Jurkat, Clone E6-1 (cell line): Measurements from ENCODE around the gene C1QTNF5.
A peak's percentile ranks its signal among the peaks of the same experiment; 100 is the strongest.

Experiments used
- DNase-seq: peaks from one replicate; pipeline ENCODE4 v3.0.0-alpha.2; 2011; ENCODE audit warnings: low read depth, low spot score
- H3K4me3 ChIP-seq: 2 replicates; pipeline ENCODE4 v1.5.1; 2011; ENCODE audit warnings: mild to moderate bottlenecking, low read length, control low read depth, moderate library complexity

Gene C1QTNF5

DNA sequence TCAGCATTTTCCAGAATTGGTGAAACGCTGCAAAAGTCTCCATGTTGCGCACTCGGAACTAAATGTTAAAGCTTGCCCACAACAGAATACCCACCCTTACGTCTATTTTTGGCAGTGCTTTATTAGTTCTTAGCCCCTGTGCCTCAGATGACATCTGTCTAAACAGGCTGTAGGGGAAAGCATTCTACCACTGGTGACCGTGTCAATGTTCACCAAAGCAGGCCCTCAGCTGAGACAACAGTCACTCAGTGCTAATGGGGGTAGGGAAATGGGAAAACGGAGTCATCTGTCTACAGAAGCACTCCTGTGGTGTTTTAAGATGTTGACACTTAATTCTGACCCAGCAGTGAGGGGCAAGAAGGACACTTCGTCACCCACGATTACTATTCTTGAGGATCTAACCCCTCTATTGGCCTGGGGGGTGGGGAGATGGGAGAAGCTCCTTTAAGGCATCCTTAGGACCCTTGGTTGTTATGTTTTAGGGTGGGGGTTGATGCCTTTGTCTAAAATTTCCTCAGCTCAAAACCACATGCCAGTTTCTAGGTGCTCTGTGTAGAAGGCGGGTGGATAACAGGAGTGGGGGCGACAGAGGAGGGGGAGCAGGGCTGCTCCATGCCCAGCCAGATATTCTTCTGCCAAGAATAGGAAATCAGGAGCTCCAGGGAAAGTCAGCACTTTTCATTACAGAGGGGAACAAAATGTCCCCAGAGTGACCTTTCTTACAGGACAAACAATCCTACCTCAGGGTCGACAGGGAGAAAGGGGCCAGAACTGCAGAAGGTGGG lies 21.4 kb upstream of the C1QTNF5 start:
- H3K4me3 ChIP-seq = no peak overlapping the region
- DNase-seq = no peak

DNA sequence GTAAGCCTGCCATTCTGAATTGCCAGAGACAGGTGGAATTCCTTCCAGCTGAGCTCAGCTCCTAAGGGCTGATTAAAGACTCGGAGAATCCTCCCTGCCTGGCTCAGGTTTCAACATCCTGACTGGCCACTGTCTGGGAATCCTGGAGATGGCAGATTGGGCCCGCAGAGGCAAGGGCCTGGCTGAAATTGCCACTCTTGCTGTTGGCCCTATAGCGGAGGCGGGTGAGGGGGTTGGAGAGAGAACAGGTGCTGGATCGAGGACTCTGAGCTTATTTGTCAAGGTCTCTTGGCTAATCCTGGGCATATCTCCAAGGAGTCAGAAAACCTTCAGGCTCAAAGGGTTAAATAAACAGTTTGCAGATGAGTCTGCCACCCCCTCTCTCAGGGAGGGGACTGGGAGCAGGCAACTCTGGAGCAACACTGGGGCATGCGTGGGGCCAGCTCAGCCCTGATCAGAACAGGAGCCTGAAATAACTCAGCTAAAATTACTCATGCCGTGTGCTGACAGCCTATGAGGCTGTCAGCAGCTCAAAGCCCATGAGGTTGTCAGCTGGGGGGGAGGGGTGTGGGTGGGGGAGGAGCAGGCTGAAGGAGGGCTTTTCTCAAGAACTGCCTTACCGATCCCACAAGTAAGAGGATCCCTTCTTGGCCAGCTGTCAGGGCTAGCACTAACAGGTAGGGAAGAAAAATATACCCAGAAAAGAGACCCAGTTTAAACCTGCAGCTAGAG lies 20.5 kb upstream of the C1QTNF5 start:
- H3K4me3 ChIP-seq = no peak overlapping the region

DNA sequence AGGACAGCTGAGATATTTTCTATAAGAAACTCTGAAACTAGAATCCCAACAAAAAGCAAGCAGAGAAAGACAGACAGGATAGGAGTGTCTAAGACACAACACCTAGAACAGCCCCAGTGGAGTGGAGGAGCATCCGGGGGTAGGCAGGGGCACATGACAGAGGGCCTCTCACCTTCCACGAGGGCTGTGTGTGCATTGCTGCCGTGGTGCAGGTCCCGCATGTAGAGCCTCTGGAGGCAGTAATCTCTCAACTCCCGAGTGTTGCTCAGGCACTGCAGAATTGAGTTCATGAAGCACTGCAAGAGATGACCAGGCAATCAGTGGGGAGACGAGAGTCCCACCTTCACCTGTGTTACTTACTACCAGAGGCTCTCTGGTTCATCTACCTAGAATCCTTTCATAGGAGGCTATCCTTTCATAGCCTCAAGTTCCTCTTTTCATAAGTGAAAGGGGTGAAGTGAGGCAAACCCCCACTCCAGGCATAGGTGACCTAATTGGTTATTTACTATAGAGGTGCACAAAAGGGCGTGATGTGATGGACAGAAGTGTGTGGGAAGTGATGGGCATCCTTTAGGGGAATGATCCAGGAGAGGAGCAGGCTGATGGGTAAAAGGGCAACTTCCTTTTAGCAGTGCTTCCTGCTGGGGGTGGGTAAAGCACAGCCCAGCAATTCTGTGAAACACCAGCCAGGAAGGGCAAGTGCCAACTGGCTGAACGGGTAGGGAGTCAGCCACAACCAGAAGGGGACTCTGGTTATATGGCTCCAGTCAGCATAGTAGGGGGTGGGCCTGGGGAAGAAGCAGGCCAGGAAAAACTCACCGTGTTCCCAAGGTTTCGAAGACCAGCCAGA lies 18.9 kb upstream of the C1QTNF5 start:
- H3K4me3 ChIP-seq = no peak overlapping the region
- no peak for DNase-seq

More for the DNA sequence above, 20.5 kb upstream of the C1QTNF5 start:
- no peak for DNase-seq

DNA sequence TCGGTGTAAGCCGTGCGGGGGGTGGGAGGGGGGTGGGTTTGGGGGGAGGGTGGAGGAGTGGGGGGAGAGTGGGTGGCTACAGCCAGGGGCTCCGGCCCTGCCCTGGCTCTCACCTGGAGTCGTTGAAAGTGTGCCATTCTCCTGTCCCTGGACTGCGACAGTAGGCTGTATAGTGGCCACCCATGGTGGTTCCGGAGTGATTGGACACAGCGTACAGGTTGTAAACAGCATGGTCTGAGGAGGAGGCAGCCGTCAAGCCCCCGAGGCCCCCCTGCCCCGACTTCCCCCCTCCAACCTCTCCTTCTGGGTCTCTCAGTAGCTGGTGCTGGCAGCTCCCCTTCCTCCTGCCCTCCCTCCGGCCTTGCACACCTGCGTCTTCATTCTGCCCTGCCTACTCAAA lies 16.4 kb upstream of the C1QTNF5 start:
- DNase-seq = no peak
- H3K4me3 ChIP-seq = peak overlapping the region; percentile 73

DNA sequence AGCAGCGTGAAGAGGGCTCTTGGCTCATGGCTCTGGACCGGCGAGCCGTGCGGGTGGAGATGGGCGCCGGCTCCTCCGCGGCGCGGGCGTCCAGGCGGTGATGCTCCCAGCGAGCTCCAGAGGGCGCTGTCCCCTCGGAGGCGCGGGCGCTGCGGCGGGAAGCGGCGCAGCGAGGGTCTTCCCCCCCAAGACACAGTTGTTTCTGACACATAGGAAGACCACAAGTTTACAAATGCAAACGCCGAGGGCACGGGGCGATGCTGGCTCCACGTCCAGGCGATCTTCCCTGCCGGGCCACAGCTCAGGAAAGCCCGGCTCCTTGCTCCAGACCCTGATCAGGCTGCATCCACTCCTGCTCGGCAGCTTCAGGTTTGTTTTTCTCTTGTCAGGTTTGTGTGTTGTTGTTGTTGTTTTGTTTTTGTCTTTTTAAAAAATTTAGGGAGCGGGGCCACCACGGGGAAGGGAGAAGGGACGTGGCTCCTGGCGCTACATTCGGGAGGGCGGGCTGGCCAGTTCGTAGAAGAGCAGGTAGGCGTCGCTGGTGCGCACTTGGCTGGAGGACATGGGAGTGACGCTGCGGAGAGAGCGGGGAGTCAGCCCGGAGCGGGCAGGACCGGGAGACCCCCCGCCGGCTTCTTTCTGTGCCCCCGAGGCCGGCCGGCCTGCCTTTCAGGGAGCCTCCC lies 15.8 kb upstream of the C1QTNF5 start:
- peak overlapping the region; percentile 73 for H3K4me3 ChIP-seq
- DNase-seq = peak; percentile 46

DNA sequence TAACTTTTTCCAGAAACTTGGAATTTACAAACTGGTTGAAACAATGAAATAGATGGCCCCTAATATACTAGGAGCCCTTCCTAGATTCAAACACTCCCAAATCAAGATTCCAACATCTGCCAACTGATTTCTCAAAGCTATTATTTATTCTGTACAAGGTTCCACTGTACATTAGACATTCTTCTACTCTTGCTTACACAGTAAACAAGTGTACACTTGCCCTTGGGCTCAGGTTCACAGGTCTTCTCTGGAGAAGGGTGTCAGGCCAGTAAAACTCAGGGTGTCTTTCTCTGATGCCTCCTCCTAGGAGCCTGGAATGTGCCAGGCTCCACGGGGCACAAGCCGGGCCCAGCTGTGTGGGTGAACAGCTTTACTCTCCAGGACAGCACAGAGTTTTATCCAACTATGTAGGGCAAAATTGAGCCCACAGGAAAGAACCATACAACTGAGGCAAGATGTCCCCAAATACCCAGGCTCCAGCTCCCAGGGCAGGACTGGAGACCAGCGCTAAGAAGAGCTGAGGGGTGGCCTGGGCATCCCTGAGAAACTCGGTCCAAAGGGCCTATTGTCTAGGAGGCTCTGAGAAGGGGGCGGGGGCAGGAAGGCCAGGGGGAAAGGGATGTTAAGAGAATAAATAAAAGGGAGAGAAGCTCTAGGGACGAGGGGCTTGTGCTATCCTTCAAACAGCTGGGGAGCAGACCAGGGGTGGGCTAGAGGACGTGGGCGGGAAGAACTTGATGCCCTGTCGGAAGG lies 14.6 kb upstream of the C1QTNF5 start:
- DNase-seq = no peak
- H3K4me3 ChIP-seq = no peak overlapping the region

DNA sequence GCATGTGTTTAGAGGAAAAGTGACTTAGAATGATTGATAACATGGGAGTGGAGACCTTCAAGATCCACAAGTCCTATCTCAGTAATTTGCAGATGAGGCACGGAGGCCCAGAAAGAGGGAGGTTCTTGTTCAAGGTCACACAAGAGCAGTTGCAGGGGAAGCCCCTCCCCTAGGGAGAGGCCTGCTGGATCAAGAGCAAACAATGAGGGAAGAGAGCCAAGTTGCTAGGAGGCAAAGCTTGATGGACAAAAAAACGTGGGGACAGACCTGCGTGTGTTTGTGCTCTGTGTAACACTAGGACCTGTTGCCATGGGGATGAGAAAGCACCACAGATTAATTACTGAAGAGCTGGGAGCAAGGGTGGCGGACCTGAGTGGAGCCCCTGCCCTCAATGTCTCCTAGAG lies 12.2 kb upstream of the C1QTNF5 start:
- H3K4me3 ChIP-seq = no peak overlapping the region
- DNase-seq = no peak

DNA sequence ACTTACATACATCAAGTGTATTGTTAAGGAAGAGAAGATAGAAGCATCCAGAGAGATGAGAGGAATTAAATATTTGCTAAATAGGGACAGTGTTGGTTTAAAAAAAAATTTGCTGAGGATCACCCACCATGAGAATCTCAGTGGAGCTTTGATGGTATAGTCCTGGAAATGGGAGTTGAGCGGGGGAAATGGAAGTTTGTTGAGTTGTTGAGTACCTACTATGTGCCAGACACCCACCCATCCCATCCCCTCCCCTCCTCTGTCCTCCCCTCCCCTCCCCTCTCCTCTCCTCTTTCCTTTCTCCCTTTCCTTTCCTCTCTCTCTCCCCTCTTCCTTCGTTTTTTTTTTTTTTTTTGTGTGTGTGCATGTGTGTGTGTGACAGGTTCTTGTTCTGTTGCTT lies 10.5 kb upstream of the C1QTNF5 start:
- no peak overlapping the region for H3K4me3 ChIP-seq
- no peak for DNase-seq

DNA sequence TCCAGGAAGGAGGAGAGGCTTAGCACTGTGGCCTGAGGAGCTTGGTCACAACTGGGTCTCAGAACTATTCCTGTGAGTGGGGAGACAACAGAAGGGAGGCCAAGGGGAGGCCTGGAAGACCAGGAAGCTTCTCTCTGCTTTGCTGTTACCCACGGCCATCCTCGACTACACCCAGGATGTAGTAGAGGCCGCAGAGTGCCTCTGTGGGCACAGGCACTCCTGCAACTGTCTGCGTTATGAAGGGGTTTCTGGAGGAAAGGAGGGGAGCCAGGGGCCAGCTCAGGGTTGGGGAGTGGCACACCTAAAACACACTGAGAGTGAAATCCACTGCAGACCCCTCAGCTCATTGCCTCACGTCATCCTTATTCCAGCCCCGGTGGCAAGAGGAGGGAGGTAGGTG lies 9.6 kb upstream of the C1QTNF5 start:
- DNase-seq = no peak
- no peak overlapping the region for H3K4me3 ChIP-seq

DNA sequence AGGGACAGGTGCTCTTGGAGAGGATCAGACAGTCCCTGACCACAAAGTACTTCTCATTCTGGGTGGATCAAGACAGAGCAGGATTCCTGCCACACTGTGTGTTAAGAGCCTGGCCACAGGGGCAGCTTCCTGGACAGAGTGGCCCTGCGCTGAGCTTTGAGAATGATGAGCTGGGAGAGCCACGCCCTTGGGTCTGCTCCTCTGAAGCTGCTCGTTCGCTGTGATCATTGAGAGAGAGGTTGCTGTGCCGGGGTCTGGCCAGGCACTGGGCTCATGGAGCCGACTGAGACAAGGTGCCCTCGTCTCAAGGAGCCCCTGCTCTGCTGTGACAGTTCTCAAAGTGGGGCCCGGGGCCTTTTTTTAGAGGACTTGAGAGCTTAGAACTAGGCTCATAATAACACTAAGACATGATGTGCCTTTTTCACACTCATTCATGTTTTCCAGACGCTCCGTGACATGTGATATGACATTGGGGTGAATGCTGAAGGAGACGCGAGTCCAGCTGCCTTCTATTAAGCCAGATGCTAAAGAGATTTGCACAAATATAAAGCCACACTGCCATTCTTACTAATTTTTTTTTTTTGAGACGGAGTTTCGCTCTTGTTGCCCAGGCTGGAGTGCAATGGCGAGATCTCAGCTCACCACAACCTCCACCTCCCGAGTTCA lies 7.4 kb upstream of the C1QTNF5 start:
- H3K4me3 ChIP-seq = no peak overlapping the region
- no peak for DNase-seq

DNA sequence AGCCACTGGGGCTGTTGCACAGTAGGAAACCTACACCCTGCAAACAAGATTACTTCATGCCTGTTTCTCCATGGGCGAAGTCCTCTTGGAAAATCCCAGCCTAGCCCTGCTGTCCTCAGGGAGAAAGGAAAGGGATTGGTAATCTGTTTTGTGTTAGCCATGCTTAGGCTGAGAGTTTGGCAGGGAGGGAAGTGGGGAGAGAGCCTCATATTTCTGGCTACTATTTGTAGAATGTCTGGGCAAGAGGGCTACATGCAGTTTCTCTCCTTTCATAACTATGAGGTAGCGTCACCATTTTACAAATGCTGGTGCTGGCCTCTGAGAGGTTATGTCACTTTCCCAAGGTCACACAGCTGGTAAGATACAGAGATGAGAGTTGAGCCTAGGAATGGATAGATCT lies 6.6 kb upstream of the C1QTNF5 start:
- no peak overlapping the region for H3K4me3 ChIP-seq
- no peak for DNase-seq

DNA sequence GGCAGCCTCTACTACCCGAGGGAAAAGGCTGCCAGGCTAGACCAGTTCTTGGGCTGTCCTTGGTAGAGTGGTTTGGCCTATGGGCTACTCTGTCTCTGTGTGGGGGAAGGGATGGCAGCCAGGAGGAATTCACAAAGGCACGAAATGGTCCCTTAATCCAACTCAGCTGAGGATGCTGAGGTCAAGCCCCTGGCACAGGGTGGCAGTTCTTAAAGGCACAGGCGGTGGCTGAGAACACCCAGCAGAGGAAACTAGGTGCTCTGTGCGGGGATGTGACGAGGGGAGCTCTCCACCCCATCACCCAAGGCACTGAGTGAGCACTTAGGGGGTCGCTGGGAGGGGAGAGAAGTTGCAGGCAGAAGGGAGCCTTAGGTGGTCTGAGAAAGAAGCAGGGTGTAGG lies 5.9 kb upstream of the C1QTNF5 start, which contains the start of gene MFRP:
TSS of gene MFRP (minus strand) at position 101 of the 400 bp plus-strand sequence. CDS start 192 bp downstream, outside the sequence.
- DNase-seq = no peak
- H3K4me3 ChIP-seq = no peak within 1 kb of the TSS

DNA sequence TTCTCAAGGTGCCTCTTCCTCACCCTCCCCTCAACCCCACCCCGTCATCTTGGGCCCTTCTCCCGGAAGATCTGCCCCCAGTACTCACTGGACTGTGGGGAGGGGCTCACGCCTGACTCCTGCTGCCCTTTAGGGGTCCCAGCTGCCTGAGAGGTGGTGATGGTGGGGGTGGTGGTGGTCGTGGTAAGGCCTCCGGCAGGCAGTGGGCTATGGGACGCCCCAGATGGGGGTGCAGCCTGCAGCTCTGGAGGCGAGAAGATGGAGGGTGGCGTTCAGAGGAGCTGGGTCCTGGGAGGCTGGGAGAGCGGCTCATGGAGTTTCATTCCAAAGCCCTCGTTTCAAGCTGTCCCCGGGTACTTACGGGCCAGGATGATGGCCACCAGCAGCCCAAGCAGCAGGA lies 5.0 kb upstream of the C1QTNF5 start:
- H3K4me3 ChIP-seq = no peak overlapping the region
- no peak for DNase-seq

DNA sequence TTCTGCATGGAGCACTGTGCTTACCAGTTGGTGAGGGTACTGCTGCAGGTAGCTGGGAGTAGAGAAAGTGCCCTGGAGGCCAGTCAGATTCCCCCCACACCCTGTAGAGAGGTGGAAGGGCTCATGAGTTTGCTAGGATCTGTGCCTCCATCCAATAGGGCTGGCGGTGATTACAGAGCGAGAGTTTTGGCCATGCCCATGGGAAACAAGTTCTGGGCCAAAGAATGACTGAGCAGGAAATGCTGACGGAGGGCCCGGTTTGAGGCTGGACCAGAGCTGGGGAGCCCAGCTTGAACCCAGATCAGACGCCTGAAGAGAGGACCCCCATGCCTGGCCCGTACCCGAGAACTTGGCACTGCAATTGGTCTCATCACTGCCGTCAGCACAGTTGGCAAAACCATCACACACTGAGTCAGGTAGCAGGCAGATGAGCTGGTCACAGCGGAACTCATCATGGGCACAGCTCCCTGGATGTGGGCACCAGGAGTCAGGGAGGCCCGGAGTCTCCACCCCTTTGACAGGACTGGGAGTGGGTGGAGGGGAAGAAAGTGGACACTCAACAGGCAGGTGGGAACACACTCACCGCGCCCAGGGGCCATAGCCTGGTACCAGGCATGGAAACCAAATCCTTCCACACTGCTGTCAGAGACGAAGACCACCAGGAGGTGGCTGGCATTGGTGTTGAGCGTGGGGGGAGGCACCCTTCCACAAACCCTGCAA lies 3.8 kb upstream of the C1QTNF5 start:
- DNase-seq = no peak
- no peak overlapping the region for H3K4me3 ChIP-seq

DNA sequence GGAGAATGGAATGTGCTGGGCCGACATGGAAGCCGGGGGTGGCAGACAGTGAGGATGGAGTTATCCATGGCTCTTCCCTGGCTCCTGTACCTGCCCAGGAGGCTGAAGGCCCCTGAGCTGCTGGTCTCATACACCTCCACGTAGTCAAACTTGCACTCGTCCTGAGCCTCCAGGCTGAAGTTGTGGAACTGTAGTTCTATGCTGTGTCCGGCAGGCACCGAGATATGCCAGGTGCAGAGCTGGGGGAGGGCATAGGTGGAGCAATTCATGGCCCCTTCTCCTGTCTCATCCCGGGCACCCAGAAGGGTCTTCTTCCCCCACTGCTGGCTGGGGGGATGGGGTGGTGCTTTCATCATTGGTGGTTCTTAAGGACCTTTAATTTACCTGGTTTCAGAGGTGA lies 3.0 kb upstream of the C1QTNF5 start:
- no peak for DNase-seq
- no peak overlapping the region for H3K4me3 ChIP-seq

DNA sequence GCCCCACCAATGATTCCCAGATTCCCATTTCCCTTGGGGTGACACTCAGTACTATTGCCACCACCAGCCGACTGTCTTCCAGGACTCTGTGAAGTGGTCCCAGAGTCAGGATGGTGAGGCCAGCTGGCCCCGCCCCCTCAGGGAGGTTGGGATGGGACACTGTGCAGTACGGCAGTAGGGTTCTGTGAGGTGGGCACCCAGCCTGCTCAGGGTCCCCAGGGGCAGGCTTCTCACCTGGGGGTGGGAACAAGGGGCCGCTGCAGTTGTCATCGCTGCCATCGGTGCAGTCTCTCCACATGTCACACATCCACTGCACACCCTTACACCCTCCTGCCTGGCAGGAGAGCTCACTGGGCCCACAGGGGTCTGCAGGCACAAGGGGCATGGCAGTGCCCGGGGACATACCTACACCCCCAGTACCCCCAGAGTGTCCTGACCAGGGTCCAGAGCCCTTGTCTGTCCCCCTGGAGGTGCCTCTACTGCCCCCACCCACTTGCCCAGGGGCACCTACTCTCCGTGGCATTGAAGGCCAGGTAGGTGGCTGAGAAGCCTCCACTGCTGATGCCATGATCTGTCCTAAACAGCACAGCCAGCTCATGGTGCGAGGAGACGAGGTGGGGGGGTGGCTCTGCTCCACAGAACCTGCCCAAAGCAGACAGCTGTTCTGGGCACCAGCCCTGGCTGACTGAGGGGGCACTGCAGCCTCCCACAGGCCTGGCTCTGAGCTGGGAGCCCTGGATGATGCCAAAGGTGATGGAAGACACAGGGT lies 1.9 kb upstream of the C1QTNF5 start:
- no peak for DNase-seq
- H3K4me3 ChIP-seq = no peak overlapping the region

DNA sequence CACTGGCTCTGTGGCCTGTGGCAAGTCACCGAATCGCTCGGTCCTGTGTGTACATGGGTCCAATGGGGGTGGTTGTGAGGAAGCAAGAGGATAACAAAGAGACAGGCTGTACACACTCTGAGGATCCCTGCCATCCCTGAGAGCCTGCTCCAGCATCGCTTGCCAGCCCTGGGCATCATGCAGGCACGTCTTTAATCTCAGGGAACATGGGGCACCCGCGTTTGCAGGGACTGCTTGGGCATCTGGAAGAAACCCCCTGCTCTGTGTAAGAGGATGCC lies 1.3 kb upstream of the C1QTNF5 start:
- H3K4me3 ChIP-seq = no peak overlapping the region
- DNase-seq = no peak
